A673 (cell line): ENCODE data around the gene LTF.

Experiments
- CTCF ChIP-seq: fragments of 300-800, 200-600 bp; sonication (generic); conservative IDR thresholded peaks from 2 replicates; pipeline ENCODE4 v1.5.1; 2017; ENCODE audit warnings: low read depth, mild to moderate bottlenecking, antibody characterized with exemption, low read length, moderate library complexity, mixed read lengths
- EZH2 ChIP-seq: fragments of 200-600 bp; sonication (generic); IDR thresholded peaks from 2 replicates; pipeline ENCODE4 v1.6.1; 2017; ENCODE audit warnings: borderline replicate concordance, low read depth, mild to moderate bottlenecking, mixed read lengths, antibody characterized with exemption, low read length; ENCODE audit not compliant: poor library complexity, severe bottlenecking

GRCh38 chr3:46462511-46462910 lies 2.2 kb downstream of the LTF start:
- TF ChIP-seq EZH2 (no peak), CTCF (no peak)
